ENCODE data around the gene SUPT20HL2. TPM values are rescaled to one million over a fixed set of nuclear protein-coding genes. Genes with fewer than 3 reads are reported as not detected.
"Not testable (repeated sequence)": the region's sequence is repeated elsewhere in the genome, so short reads cannot be mapped to it uniquely, and the experiment has no call there.

The SUPT20HL2 gene
- total RNA-seq, 2 donors from 2014 or later: 0.14 to 10.5 TPM

DNA sequence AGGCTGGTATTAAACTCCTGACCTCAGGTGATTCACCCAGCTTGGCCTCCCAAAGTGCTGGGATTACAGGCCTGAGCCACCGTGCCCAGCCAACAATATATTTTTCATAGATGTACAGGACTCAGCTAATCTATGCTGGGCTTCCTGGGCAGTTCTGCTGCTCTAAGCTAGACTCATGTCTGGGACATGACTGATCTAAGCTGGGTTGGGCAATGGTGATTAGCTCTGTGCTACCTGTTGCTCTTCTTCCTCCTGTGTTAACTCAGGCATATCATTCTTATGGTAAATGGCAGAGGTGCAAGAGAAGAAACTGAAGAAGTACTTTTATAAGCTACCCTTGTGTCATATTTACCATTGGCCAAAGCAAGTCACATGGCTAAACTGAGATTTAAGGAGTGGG lies 11.4 kb upstream of the SUPT20HL2 start:
- no peaks in the 10 kb centered on the region for H3K4me1 ChIP-seq (replicated peaks)
- no peak for TF ChIP-seq POLR2AphosphoS5 (IDR thresholded peaks at IDR 0.05)
- no peak for TF ChIP-seq POLR2A (IDR thresholded peaks at IDR 0.05)
- TF ChIP-seq, protein P1, sequence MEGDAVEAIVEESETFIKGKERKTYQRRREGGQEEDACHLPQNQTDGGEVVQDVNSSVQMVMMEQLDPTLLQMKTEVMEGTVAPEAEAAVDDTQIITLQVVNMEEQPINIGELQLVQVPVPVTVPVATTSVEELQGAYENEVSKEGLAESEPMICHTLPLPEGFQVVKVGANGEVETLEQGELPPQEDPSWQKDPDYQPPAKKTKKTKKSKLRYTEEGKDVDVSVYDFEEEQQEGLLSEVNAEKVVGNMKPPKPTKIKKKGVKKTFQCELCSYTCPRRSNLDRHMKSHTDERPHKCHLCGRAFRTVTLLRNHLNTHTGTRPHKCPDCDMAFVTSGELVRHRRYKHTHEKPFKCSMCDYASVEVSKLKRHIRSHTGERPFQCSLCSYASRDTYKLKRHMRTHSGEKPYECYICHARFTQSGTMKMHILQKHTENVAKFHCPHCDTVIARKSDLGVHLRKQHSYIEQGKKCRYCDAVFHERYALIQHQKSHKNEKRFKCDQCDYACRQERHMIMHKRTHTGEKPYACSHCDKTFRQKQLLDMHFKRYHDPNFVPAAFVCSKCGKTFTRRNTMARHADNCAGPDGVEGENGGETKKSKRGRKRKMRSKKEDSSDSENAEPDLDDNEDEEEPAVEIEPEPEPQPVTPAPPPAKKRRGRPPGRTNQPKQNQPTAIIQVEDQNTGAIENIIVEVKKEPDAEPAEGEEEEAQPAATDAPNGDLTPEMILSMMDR (IDR thresholded peaks at IDR 0.05): no peak
- H3K27ac ChIP-seq: no peak overlapping the region
- H3K4me3 ChIP-seq: no peak overlapping the region
- no peaks in the 10 kb centered on the region for H3K36me3 ChIP-seq
- intact Hi-C loops (cut with DNase I): no loop called here
- 67% methylated on average over 1 of the region's 1 CpG for WGBS
- DNase-seq (ENCODE audit: low spot score): no peak
- H3K27me3 ChIP-seq (replicated peaks; ENCODE audit: insufficient read depth): no peaks in the 10 kb centered on the region
- H3K9me3 ChIP-seq: no peaks in the 10 kb centered on the region

DNA sequence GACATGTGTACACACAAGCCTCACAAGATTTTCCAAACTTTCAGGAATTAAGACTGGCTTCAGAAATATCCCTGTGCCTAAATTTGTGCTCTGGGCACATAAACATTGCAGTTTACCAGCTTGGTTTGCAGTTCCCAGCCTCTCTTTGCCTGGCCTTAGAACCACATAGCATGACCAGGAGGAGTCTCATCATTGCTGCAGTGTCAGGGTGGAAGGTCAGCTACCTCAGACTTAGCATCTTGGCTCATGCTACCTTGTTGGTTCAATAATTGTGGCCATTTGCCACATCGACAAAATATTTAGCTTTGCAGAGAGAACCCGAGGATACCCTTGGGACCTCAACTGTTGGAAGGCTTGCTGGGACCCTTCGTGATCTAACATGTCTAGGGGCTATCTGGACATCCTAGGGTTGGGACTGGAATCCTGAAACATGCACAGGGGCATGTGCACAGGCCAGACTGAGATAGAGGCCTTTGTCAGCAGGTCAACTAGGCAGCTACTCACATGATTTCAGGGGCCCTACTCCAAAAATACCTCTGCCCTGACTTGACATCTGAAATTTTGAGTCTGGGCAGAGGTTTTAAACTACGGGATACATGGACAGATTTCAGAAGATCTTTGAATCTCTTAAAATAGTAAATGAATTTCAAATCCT lies 8.0 kb upstream of the SUPT20HL2 start:
- no peaks in the 10 kb centered on the region for H3K4me1 ChIP-seq (replicated peaks)
- TF ChIP-seq, protein P1 (IDR thresholded peaks at IDR 0.05): no peak
- no peak for TF ChIP-seq POLR2AphosphoS5 (IDR thresholded peaks at IDR 0.05)
- TF ChIP-seq POLR2A (IDR thresholded peaks at IDR 0.05): no peak
- H3K4me3 ChIP-seq: no peak overlapping the region
- H3K9me3 ChIP-seq: no peaks in the 10 kb centered on the region
- no peak for DNase-seq (ENCODE audit: low spot score)
- 98% methylated on average over 2 of the region's 4 CpGs for WGBS
- no peaks in the 10 kb centered on the region for H3K36me3 ChIP-seq
- intact Hi-C loops (cut with DNase I): no loop called here
- no peak overlapping the region for H3K27ac ChIP-seq
- H3K27me3 ChIP-seq (replicated peaks; ENCODE audit: insufficient read depth): no peaks in the 10 kb centered on the region

DNA sequence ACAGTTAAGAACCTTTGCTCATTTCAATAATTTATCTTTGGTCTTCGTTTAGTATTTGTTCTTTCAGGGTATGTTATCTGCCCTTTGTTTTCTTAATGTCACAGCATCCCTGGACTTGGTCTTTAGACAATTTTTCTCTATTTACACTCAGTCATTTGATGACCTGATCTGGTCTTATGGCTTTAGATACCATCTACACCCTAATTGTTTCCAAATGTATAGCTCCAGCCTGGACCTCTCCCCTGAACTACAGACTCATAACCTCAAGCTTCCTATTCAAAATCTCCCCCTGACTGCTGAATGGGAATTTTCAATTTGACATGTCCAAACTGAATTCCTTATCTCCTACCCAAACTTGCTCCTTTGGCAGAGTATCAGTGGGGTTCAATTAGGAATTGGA lies 3.7 kb upstream of the SUPT20HL2 start:
- Histone ChIP-seq H3K9me3 (no peaks in the 10 kb centered on the region), H3K4me1 (replicated peaks) (no peaks in the 10 kb centered on the region), H3K27ac (no peak overlapping the region), H3K36me3 (no peaks in the 10 kb centered on the region), H3K27me3 (replicated peaks; ENCODE audit: insufficient read depth) (no peaks in the 10 kb centered on the region), H3K4me3 (no peak overlapping the region)
- TF ChIP-seq, protein P1 (IDR thresholded peaks at IDR 0.05): no peak
- TF ChIP-seq POLR2A (IDR thresholded peaks at IDR 0.05): no peak
- no peak for DNase-seq (ENCODE audit: low spot score)
- intact Hi-C loops (cut with DNase I): no loop called here
- 58% methylated on average over 1 of the region's 1 CpG for WGBS

DNA sequence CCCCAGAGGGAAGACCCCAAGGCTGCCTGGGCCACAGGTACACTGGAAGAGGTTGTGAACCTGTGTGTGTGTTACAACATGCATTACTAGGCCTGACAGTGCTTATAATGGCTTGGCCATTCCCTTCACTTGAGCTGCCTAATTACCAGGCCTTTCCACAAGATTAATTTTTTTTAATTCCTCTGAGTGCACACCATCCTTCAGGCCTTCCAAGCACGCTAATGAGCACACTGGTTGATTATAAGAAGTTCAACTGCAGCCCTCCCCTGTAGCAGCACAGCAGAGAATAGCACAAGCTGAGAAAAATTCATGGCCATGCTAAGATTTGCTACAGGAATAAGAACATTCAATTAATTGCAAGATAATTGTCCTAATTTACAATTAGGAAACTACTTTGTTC lies 2.2 kb upstream of the SUPT20HL2 start:
- no peak overlapping the region for H3K4me3 ChIP-seq
- DNase-seq (ENCODE audit: low spot score): no peak
- WGBS: 100% methylated on average over 1 of the region's 1 CpG
- intact Hi-C loops (cut with DNase I): no loop called here
- TF ChIP-seq POLR2AphosphoS5 (IDR thresholded peaks at IDR 0.05): no peak
- TF ChIP-seq, protein P1 (IDR thresholded peaks at IDR 0.05): no peak
- TF ChIP-seq POLR2A (IDR thresholded peaks at IDR 0.05): no peak
- no peaks in the 10 kb centered on the region for H3K36me3 ChIP-seq
- H3K4me1 ChIP-seq (replicated peaks): no peaks in the 10 kb centered on the region
- no peaks in the 10 kb centered on the region for H3K27me3 ChIP-seq (replicated peaks; ENCODE audit: insufficient read depth)
- no peaks in the 10 kb centered on the region for H3K9me3 ChIP-seq
- no peak overlapping the region for H3K27ac ChIP-seq

DNA sequence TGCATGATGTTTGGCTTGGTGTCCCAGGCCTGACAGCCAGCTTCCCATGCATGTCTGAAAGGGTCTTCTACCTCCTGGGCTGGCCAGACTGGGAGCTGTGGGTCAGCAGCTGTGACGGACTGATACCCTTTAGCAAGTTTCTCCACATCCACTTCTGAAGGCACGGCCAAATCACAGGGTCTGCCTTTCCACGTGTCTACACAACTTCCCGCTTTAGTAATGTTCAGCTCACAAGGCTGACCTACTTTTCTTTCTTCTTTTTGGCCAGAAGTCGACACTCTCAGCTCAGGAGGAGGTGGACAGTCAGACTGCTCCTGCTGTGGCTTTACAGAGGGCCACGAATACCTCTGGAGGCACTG lies 1.6 kb downstream of the SUPT20HL2 start:
- intact Hi-C loops (cut with DNase I); H3K27me3 ChIP-seq (replicated peaks; ENCODE audit: insufficient read depth); H3K27ac ChIP-seq; DNase-seq (ENCODE audit: low spot score); H3K4me3 ChIP-seq; H3K36me3 ChIP-seq; H3K4me1 ChIP-seq (replicated peaks); H3K9me3 ChIP-seq: not testable (repeated sequence)
- WGBS: 68% methylated on average over 6 of the region's 6 CpGs

DNA sequence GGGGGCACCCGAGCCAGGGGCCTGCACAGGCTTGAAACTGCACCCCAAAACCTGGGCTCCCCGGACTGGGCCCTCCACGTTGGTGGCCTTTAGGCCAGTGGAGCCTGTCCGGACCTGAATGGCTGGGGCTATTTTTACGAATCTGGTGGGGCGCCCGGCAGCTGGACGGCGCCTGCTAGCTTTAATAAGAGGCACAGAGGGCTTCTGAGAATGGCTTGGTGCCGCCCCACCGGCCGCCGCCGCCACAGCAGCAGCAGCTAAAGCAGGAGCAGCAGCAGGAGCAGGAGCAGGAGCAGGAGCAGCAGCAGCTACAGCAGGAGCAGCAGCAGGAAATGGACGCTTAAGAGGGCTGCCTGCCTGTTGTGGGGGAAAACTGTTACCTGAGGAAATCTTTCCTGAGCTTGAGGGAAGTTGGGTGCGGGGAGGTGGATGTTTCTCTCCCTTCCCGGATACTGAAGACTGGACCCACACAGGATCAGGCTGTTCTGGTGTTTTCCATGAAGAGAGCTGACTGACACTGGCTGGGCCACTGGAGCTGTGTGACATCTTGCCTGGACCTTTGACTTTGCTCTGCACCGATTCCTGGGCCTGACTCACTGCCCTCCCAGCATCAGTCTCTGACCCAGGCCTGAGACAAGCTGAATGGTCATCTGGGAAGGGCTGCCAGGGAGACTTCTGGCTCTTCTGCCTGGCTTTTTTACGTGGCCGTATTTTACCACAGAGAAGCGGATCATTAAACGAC lies 2.2 kb downstream of the SUPT20HL2 start:
- H3K27ac ChIP-seq; H3K4me3 ChIP-seq; DNase-seq (ENCODE audit: low spot score); H3K27me3 ChIP-seq (replicated peaks; ENCODE audit: insufficient read depth); intact Hi-C loops (cut with DNase I); H3K4me1 ChIP-seq (replicated peaks); H3K9me3 ChIP-seq; H3K36me3 ChIP-seq: not testable (repeated sequence)
- WGBS: 70% methylated on average over 10 of the region's 22 CpGs

DNA sequence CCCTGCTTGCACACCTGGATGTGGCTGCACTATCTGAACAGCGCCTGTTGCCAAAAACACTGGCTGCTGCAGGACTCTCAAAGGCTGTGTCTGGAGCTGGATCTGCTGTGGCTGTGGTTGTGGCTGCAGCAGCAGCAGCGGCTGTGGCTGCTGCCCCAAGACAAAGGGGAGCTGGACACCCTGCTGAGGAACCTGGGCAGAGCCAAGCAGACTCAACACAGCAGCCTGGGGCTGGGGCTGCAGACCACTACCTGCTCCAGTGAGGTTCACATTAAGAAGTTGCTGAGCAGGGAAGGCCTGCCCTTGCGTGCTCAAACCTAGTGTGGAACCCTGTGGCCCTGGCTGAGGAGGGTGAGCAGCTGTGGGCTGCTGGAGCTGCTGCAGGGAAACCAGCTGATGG lies 3.0 kb downstream of the SUPT20HL2 start:
- not testable (repeated sequence) for H3K27me3 ChIP-seq (replicated peaks; ENCODE audit: insufficient read depth); DNase-seq (ENCODE audit: low spot score)
- WGBS: 60% methylated on average over 1 of the region's 3 CpGs

DNA sequence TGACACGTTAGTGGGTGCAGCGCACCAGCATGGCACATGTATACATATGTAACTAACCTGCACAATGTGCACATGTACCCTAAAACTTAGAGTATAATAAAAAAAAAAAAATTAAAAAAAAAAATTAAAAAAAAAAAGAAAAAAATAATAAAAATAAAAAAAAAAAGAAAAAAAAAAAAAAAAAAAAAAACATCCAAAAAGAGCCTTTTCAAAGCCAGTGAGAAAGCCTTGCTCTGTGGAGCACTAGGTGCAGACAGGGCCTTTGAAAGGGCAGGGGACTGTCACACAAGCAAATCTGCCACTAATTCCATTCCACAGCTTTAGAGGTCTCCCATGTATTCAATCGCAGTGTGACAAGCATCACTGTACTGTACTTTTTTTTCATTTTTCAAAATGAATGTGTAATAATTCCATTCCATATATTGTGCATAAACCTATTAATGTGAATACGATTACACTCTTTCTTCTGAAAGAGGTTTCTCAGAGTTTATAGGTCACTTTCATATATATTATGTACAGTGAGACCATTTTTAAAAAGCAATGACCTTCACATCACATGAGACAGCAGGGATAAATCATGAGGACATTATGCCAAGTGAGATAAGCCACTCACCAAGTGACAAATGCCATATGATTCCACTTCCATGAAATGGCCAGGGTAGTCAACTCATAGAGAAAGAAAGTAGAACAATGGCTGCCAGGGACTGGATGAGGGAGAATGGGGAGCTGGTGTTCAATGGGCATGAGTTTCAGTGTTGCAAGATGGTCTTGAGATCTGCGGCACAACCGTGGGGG lies 4.1 kb downstream of the SUPT20HL2 start:
- H3K4me3 ChIP-seq; H3K27me3 ChIP-seq (replicated peaks; ENCODE audit: insufficient read depth); DNase-seq (ENCODE audit: low spot score); H3K36me3 ChIP-seq; H3K4me1 ChIP-seq (replicated peaks); H3K27ac ChIP-seq; H3K9me3 ChIP-seq; intact Hi-C loops (cut with DNase I): not testable (repeated sequence)
- 99% methylated on average over 6 of the region's 6 CpGs for WGBS

More for the DNA sequence above, 3.0 kb downstream of the SUPT20HL2 start:
- intact Hi-C loops (cut with DNase I); H3K27ac ChIP-seq; H3K36me3 ChIP-seq; H3K9me3 ChIP-seq; H3K4me3 ChIP-seq; H3K4me1 ChIP-seq (replicated peaks): not testable (repeated sequence)
